Upper lobe of left lung (tissue), 6 donors: ENCODE results near the gene CUX1. TPM values are rescaled to one million over a fixed set of nuclear protein-coding genes. Genes with fewer than 3 reads are reported as not detected.
"Not testable (repeated sequence)": the region's sequence is repeated elsewhere in the genome, so short reads cannot be mapped to it uniquely, and the experiment has no call there.

ENCODE experiments used
- ATAC-seq, 2 donors: fragments of 200-7000 bp; cut with Tn5 transposase; one replicate each; pipeline ENCODE4 v1.9.1; 2022; ENCODE audit warnings: mild to moderate bottlenecking in 2 of 2, moderate library complexity in 2 of 2; ENCODE audit not compliant: low FRiP score in 2 of 2
- DNase-seq, 2 donors: peaks; one replicate each; pipeline ENCODE4 v3.0.0-alpha.2; 2019 to 2020
- H3K27ac ChIP-seq, 4 donors: fragments of 200-600 bp; sonication (generic); one replicate each; pipeline ENCODE4 v1.5.1; 2016 to 2019
- H3K27me3 ChIP-seq, 4 donors: fragments of 200-600 bp; sonication (generic); one replicate each; pipeline ENCODE4 v1.5.1; 2017 to 2019
- H3K36me3 ChIP-seq, 4 donors: fragments of 200-600 bp; sonication (generic); one replicate each; pipeline ENCODE4 v1.5.1; 2016 to 2019
- H3K4me1 ChIP-seq, 4 donors: fragments of 200-600 bp; sonication (generic); one replicate each; pipeline ENCODE4 v1.5.1; 2018 to 2019
- H3K4me3 ChIP-seq, 4 donors: fragments of 200-600 bp; sonication (generic); one replicate each; pipeline ENCODE4 v1.5.1; 2017 to 2019; ENCODE audit warnings: mild to moderate bottlenecking in 2 of 4, moderate library complexity in 1 of 4
- H3K9me3 ChIP-seq, 4 donors: fragments of 200-600 bp; sonication (generic); one replicate each; pipeline ENCODE4 v1.5.1; 2018 to 2019
- EP300 ChIP-seq, 4 donors: sonication (generic); formaldehyde crosslinking; IDR thresholded peaks; one replicate each; pipeline ENCODE4 v1.5.1; 2017; ENCODE audit warnings: antibody characterized with exemption in 4 of 4, control low read depth in 2 of 4
- POLR2A ChIP-seq, 4 donors: fragments of 450-650 bp; IDR thresholded peaks; one replicate each; pipeline ENCODE4 v1.5.1; 2016 to 2017; ENCODE audit warnings: antibody characterized with exemption in 4 of 4, mild to moderate bottlenecking in 2 of 4
- POLR2AphosphoS5 ChIP-seq, 2 donors: sonication (generic); formaldehyde crosslinking; IDR thresholded peaks; one replicate each; pipeline ENCODE4 v1.5.1; 2017; ENCODE audit warnings: antibody characterized with exemption in 2 of 2
- WGBS, 2 donors: methylation state at CpG; one replicate each; pipeline ENCODE4 v1.1.5; 2017 to 2018; 5-methylcytosine and 5-hydroxymethylcytosine counted together
- total RNA-seq, 6 donors: library from RNA; depleted of rRNA in 4 of 6; stranded (reverse); fragments of >200 nt in 4 of 6; gene quantifications; one replicate each; pipeline versions ENCODE4 v1.1.0 to v1.2.1, GENCODE V29; 2016 to 2021
- TF ChIP-seq, protein P1 (sequence below), 6 experiments: fragments of 450-650 bp in 4 of 6; fragments of 200-600 bp in 2 of 6; sonication (generic) in 2 of 6; IDR thresholded peaks; one replicate each; pipeline ENCODE4 v1.5.1; 2016 to 2019; ENCODE audit warnings: antibody characterized with exemption in 6 of 6
- donor health status: DM: no; HTN: no; CAD: no; lungs with moderate emphysema.
- donor health status: DM: no; HTN: yes; CAD: no; lungs with severe emphysema.

CUX1 gene
- total RNA-seq, 6 donors from 2014 or later, result 106 to 188 (median 115) TPM

DNA sequence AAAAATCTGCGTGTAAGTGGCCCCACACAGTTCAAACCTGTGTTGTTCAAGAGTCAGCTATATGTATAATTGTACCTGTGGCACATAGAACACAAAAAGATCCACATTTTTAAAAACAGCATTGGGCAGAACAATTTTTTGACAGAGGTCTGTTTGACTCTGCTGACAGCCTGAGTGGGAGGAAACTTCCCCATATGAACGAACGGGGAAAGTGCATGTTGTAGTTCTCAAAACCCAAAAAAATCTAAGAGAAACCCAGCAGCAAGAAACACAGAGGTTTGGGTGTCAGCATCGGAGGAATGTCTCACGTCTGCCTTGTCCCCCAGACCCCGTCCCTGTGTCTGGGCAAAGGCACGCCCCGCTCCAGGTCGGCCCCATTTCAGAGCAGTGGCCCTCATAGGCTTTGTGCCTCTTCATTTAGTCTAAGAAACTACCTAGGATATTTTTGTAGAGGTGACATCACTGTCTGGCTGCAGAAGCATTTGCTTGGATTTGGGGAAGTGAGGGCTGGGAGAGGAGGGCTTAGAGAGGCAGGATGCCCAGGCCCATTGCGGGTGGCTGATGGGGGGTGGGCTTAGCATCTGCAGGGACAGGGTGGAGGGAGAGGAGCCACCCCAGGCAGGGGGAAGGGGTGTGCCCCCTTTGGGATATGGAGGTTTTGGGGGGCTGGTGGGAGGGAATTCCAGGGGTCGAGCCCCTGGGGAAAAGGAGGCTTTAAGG lies 11.0 kb downstream of the CUX1 start:
- H3K9me3 ChIP-seq, result no peaks in the 10 kb centered on the region
- DNase-seq (peak in 1 of 2 donors; percentile 12), ATAC-seq (no peak)
- H3K27ac ChIP-seq, result no peak overlapping the region
- 85 to 91% methylated on average over 11 of the region's 11 CpGs for WGBS, 2 donors
- peaks cover 6 to 12% (median 9%) of the 10 kb centered on the region in 4 donors for H3K4me1 ChIP-seq
- no peak overlapping the region for H3K4me3 ChIP-seq
- H3K27me3 ChIP-seq, result no peaks in the 10 kb centered on the region
- no peak for TF ChIP-seq EP300 (IDR thresholded peaks at IDR 0.05)
- TF ChIP-seq POLR2AphosphoS5 (IDR thresholded peaks at IDR 0.05), result no peak
- TF ChIP-seq, protein P1, sequence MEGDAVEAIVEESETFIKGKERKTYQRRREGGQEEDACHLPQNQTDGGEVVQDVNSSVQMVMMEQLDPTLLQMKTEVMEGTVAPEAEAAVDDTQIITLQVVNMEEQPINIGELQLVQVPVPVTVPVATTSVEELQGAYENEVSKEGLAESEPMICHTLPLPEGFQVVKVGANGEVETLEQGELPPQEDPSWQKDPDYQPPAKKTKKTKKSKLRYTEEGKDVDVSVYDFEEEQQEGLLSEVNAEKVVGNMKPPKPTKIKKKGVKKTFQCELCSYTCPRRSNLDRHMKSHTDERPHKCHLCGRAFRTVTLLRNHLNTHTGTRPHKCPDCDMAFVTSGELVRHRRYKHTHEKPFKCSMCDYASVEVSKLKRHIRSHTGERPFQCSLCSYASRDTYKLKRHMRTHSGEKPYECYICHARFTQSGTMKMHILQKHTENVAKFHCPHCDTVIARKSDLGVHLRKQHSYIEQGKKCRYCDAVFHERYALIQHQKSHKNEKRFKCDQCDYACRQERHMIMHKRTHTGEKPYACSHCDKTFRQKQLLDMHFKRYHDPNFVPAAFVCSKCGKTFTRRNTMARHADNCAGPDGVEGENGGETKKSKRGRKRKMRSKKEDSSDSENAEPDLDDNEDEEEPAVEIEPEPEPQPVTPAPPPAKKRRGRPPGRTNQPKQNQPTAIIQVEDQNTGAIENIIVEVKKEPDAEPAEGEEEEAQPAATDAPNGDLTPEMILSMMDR (IDR thresholded peaks at IDR 0.05), result no peak
- TF ChIP-seq POLR2A (IDR thresholded peaks at IDR 0.05), result no peak
- H3K36me3 ChIP-seq, result peaks cover 0 to 5% (median 0%) of the 10 kb centered on the region in 4 donors

DNA sequence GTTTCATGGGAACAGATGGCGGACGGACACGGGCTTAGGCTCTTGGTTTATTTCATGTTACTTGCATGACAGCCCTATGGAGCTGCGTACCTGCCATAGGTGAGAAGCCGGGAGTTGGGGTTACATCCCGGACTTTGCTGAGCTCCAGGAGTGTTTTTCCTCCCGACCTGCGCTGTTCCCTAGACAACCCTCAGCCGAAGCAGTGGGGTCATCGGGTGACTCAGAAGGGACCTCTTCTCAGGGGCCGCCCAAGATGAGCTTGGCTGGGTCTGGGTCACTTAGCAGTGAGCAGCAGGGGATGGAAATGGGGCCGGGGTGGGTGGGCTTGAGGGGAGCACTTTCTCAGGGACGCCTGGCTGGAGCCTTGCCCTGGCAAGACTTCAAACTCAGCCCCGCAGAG lies 11.9 kb downstream of the CUX1 start:
- TF ChIP-seq, protein P1 (IDR thresholded peaks at IDR 0.05), result no peak
- TF ChIP-seq EP300 (IDR thresholded peaks at IDR 0.05) (no peak), POLR2A (IDR thresholded peaks at IDR 0.05) (no peak), POLR2AphosphoS5 (IDR thresholded peaks at IDR 0.05) (no peak)
- Histone ChIP-seq H3K36me3 (peaks cover 0 to 5% (median 0%) of the 10 kb centered on the region in 4 donors), H3K4me1 (peaks cover 0 to 5% (median 0%) of the 10 kb centered on the region in 4 donors), H3K9me3 (no peaks in the 10 kb centered on the region), H3K4me3 (no peak overlapping the region), H3K27ac (no peak overlapping the region), H3K27me3 (no peaks in the 10 kb centered on the region)
- WGBS, 2 donors, result 97 to 98% methylated on average over 8 to 14 of the region's 14 CpGs
- DNase-seq, result peak in 1 of 2 donors; percentile 10
- ATAC-seq, result no peak

DNA sequence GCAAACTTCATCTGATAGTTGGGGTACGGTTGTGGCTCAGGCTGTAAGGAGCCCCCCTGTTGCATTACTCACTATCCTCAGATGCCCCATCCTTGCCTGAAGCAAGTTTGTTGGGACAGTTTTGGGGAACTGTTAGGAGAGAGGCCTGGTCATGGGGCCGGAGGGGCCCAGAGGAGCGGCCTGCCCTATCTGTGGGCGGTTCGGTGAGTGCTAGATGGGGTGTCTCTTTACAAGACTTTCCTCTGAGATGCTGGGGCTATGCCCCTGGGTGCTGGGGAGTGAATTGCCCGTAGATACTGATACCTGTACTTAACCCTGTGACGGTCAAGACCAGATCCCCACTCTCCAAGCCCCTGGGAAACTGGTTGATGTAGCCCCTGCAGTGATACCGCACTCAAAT lies 12.4 kb downstream of the CUX1 start:
- H3K27me3 ChIP-seq, result no peaks in the 10 kb centered on the region
- 97 to 100% methylated on average over 6 to 8 of the region's 8 CpGs for whole genome bisulfite sequencing, 2 donors
- no peak overlapping the region for H3K4me3 ChIP-seq
- H3K36me3 ChIP-seq, result peaks cover 0 to 5% (median 0%) of the 10 kb centered on the region in 4 donors
- DNase-seq, result no peak
- no peak overlapping the region for H3K27ac ChIP-seq
- H3K4me1 ChIP-seq, result peaks cover 0 to 4% (median 0%) of the 10 kb centered on the region in 4 donors
- TF ChIP-seq POLR2AphosphoS5 (IDR thresholded peaks at IDR 0.05) (no peak), POLR2A (IDR thresholded peaks at IDR 0.05) (no peak), EP300 (IDR thresholded peaks at IDR 0.05) (no peak)
- TF ChIP-seq, protein P1 (IDR thresholded peaks at IDR 0.05), result no peak
- H3K9me3 ChIP-seq, result no peaks in the 10 kb centered on the region
- ATAC-seq, result no peak

DNA sequence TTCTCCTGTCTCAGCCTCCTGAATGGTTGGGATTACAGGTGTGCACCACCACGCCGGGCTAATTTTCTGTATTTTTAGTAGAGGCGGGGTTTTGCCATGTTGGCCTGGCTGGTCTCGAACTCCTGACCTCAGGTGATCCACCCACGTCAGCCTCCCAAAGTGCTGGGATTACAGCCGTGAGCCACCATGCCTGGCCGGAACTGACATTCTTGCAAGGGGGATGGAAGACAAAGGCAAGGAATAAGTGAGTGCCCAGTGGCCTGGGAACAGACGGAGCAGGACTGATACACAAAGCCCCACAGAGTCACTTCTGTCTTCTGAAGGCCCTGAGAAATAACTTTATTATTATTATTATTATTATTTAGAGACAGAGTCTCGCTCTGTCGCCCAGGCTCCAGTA lies 14.0 kb downstream of the CUX1 start:
- H3K4me1 ChIP-seq, result not testable (repeated sequence)

DNA sequence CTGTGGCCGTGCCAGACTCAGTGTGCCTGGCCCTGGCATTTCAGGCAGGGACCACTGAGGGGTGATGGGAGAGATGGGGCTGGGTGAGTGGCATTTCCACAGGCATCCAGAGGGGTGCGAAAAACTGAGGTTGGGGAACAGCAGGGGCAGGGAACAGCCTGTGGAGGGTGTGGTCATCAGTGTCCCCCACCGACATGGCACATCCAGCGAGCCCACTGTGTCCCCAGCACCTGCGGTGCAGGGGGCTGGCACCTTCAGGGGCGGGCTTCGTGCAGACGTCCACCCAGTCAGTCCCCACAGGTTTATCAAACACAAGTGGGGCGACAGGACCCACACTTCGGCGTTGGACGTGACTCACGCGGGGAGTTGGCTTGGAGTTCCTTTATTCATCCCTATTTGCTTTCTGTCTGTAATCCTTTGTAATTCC lies 14.8 kb downstream of the CUX1 start:
- Histone ChIP-seq H3K27ac (no peak overlapping the region), H3K36me3 (peaks cover 0 to 5% (median 0%) of the 10 kb centered on the region in 4 donors), H3K4me3 (no peak overlapping the region), H3K27me3 (no peaks in the 10 kb centered on the region), H3K9me3 (no peaks in the 10 kb centered on the region), H3K4me1 (no peaks in the 10 kb centered on the region)
- DNase-seq (peak in 1 of 2 donors; percentile 12), ATAC-seq (no peak)
- WGBS, 2 donors, result 91 to 93% methylated on average over 11 to 14 of the region's 14 CpGs
- no peak for TF ChIP-seq POLR2AphosphoS5 (IDR thresholded peaks at IDR 0.05)
- no peak for TF ChIP-seq EP300 (IDR thresholded peaks at IDR 0.05)
- TF ChIP-seq POLR2A (IDR thresholded peaks at IDR 0.05), result no peak
- TF ChIP-seq, protein P1 (IDR thresholded peaks at IDR 0.05), result no peak

More for the DNA sequence above, 14.0 kb downstream of the CUX1 start:
- H3K27me3 ChIP-seq, H3K4me3 ChIP-seq, H3K9me3 ChIP-seq, ATAC-seq, H3K27ac ChIP-seq, H3K36me3 ChIP-seq: not testable (repeated sequence)
- 94 to 96% methylated on average over 10 of the region's 10 CpGs for WGBS, 2 donors
- peak in 1 of 2 donors; percentile 8 for DNase-seq
